ENCODE data around the gene ELP5. TPM values are rescaled to one million over a fixed set of nuclear protein-coding genes. Genes with fewer than 3 reads are reported as not detected.
A peak's percentile ranks its signal among the peaks of the same experiment; 100 is the strongest.

ELP5 gene
- total and polyA plus RNA-seq, 7 donors, result 28.4 to 70.9 (median 34.3) TPM

DNA sequence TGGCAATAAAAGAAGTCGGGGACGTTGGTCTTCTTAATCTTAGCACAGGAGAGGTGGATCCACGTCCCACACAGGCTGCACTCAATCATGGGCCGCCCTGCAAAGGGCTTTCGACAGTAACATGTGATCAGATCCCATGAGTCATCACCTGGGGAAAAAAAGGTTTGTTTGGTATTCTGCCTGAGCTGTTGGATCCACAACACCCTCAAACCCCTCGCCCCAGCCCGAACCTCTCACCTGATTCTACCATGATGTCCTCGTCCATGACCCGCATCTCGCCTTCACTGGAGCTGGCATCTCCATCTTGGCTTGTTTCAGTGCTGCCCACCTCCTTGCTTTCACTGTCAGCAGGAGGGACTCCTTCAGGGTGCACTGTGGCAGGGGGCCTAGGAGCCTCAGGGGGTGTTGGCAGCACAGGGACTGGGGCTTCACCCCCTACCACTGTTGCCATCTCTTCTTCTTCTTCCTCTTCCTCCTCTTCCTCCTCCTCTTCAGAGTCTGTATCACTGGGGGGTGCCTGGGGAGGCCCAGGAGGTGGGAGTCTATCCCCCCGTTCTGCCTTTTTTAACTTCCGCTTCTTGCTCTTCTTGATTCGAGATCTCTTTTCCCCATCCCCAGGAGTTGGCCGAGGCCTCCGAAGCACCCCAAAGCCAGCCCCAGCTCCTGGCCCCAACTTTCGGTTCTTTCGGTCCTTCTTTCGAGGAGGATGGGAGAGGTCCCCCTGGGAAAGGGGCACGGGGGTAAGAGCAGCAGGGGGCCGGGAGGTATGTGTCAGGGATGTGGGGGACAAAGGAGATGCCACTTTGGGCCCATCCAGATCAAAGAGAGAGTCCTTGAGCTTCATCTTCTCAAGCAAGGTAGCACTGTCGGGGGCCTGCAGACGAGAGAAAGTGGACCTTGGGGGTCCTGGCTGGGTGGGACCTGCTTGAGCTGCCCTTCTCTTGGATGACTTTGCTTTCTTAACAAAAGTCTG is 16.0 kb upstream of the ELP5 start:
- peak; percentile 63 for DNase-seq
- no peak overlapping the region for H3K4me3 ChIP-seq
- TF ChIP-seq POLR2A (IDR thresholded peaks at IDR 0.05), result no peak
- TF ChIP-seq CTCF (IDR thresholded peaks at IDR 0.05), result no peak
- no peak for TF ChIP-seq POLR2AphosphoS5 (IDR thresholded peaks at IDR 0.05)
- 80 to 90% methylated on average over 22 of the region's 22 CpGs for WGBS, 2 donors
- peaks cover 0 to 33% (median 22%) of the 10 kb centered on the region in 4 donors for H3K36me3 ChIP-seq
- intact Hi-C loops (cut with DNase I), result no loop called here
- H3K27ac ChIP-seq, result peak overlapping the region in 1 of 4 donors; percentile 92
- H3K27me3 ChIP-seq, result no peaks in the 10 kb centered on the region
- peaks cover 0 to 64% (median 60%) of the 10 kb centered on the region in 4 donors for H3K4me1 ChIP-seq
- no peaks in the 10 kb centered on the region for H3K9me3 ChIP-seq

DNA sequence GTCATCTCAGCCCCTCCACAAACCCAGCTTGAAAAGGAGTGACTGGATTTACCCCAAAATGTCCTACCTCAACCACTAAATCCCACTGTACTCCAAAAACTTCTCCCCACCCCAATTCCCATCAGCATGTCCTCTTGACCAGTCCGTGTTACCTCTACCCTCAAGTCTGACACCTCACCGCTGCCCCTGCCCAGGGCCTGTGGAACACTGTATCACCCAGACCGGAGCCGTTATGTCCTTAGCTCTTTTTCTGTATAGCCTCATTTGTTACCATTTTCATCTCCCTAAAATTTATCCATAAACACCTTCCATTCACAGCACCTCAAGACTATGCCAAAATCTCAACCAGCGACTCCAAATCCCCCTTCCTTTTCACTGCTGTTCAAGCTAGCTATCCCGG is 15.2 kb upstream of the ELP5 start:
- Histone ChIP-seq H3K4me3 (no peak overlapping the region), H3K27ac (peak overlapping the region; percentile 98 to 100 (median 98)), H3K36me3 (peaks cover 0 to 37% (median 22%) of the 10 kb centered on the region in 4 donors), H3K9me3 (no peaks in the 10 kb centered on the region), H3K27me3 (no peaks in the 10 kb centered on the region), H3K4me1 (peaks cover 0 to 66% (median 63%) of the 10 kb centered on the region in 4 donors)
- 84 to 90% methylated on average over 6 of the region's 6 CpGs for WGBS, 2 donors
- TF ChIP-seq POLR2AphosphoS5 (IDR thresholded peaks at IDR 0.05) (no peak), POLR2A (IDR thresholded peaks at IDR 0.05) (no peak), EP300 (IDR thresholded peaks at IDR 0.05) (no peak), CTCF (IDR thresholded peaks at IDR 0.05) (no peak)
- DNase-seq, result peak; percentile 63
- intact Hi-C loops (cut with DNase I), result no loop called here

DNA sequence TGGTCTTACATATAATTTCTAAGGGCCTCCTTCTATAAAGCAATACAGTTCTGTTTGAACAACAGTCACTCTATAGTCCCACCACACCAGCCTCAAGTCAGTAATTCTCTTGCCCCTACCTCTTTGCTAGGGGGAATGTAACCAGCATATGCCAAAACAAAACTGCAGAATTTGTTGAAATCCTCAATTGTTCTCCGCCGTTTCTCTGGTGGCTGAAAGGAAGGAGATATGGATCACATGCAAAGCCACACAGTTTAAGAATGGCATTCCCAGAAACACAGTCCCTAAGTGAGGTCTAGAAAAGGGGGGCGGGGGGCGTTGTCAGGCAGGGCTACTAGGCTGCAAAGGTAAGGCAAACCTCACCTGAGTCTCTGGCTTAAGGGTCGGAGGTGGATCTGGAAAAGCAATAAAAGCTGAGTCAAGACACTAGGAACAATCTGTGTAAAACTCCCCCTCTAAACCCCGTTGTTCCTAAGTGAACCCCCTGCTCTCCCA is 14.7 kb upstream of the ELP5 start:
- peak overlapping the region; percentile 95 to 100 (median 100) for H3K4me3 ChIP-seq
- peaks cover 0 to 61% (median 58%) of the 10 kb centered on the region in 4 donors for H3K4me1 ChIP-seq
- H3K27ac ChIP-seq, result peak overlapping the region; percentile 98 to 100 (median 98)
- H3K36me3 ChIP-seq, result peaks cover 0 to 37% (median 22%) of the 10 kb centered on the region in 4 donors
- DNase-seq, result no peak
- no peaks in the 10 kb centered on the region for H3K9me3 ChIP-seq
- 21 to 33% methylated on average over 6 of the region's 6 CpGs for WGBS, 2 donors
- TF ChIP-seq CTCF (IDR thresholded peaks at IDR 0.05), result no peak
- TF ChIP-seq POLR2A (IDR thresholded peaks at IDR 0.05), result no peak
- no peak for TF ChIP-seq EP300 (IDR thresholded peaks at IDR 0.05)
- TF ChIP-seq POLR2AphosphoS5 (IDR thresholded peaks at IDR 0.05), result no peak
- H3K27me3 ChIP-seq, result no peaks in the 10 kb centered on the region
- intact Hi-C loops (cut with DNase I), result no loop called here

- Histone ChIP-seq H3K4me1 (peaks cover 0 to 56% (median 53%) of the 10 kb centered on the region in 4 donors), H3K27me3 (no peaks in the 10 kb centered on the region), H3K4me3 (peak overlapping the region; percentile 95 to 100 (median 100)), H3K9me3 (no peaks in the 10 kb centered on the region), H3K36me3 (peaks cover 0 to 37% (median 22%) of the 10 kb centered on the region in 4 donors), H3K27ac (peak overlapping the region; percentile 98 to 100 (median 98))
- WGBS, 2 donors, result 1 to 2% methylated on average over 73 of the region's 73 CpGs
- TF ChIP-seq EP300 (IDR thresholded peaks at IDR 0.05) (no peak), POLR2AphosphoS5 (IDR thresholded peaks at IDR 0.05) (no peak), POLR2A (IDR thresholded peaks at IDR 0.05) (no peak), CTCF (IDR thresholded peaks at IDR 0.05) (no peak)
- intact Hi-C loops (cut with DNase I), result no loop called here
- DNase-seq, result peak; percentile 93
Measured at GRCh38 chr17:7237761-7238419, 14.1 kb upstream of the ELP5 start.
